NCI-H226 (cell line): Measurements from ENCODE around the gene PSMA2.

Experiments
- DNase-seq: peaks from one replicate; pipeline ENCODE4 v3.0.0-alpha.2; 2015

The PSMA2 gene

DNA sequence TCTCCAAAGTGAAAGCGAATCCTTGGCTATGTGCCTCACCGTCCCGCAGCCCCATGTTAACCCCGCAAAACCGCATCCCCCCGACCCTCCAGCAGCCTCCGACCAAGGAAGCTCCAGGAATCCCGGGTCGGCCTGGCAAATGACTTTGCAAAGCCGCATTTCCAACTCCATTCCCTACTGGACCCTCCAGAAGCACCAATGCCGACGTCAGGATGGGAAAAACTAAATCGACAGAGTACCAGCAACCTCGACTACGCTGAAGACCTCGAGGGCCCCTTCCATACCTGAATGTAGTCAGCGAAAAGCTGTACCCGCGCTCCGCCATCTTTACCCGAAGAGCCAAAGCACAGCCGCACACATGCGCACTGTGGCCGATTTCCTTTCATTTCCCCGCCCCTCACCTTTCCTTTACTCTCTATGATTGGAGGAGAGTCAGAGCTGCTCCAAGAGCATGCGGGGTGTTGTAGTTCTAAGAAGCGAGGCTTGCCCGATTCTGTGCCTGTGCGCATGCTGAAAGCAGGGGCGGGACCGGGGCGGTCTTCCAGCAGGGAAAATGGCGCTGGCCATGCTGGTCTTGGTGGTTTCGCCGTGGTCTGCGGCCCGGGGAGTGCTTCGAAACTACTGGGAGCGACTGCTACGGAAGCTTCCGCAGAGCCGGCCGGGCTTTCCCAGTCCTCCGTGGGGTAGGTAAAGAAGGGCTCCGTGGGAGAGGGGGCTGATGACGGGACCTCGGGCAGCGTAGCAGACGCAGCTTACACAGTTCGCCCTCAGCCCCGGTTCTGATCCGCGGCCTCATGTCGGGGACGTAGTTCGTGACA, at the start of gene PSMA2, which contains the start of gene MRPL32:
Gene PSMA2 (minus strand): TSS at position 341 of the 818 bp plus-strand sequence. CDS start 16 bp downstream, at position 325.
Gene MRPL32 (plus strand): TSS at position 543 of the 818 bp plus-strand sequence. CDS start 11 bp downstream, at position 554.
- peak; percentile 98 for DNase-seq

DNA sequence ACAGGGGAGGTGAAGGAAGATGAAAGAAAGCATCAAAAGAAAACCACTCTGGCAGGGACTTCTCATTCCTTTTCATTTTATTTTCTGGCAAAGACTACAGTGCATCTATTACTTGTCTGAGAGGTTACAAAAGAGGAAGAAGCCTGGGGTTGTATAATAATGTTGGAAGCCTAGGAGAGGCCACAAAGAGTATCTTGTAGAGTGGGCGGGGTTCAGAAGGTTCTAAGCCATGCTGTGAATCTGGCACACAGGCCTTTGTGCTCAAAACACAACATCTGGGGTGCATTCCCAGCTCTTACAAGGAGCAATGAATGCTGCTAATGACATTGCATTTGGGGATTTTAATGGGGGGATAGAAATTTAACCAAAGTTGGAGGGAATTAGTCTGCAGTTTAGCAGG, 49.6 kb upstream of the PSMA2 start:
- no peak for DNase-seq

DNA sequence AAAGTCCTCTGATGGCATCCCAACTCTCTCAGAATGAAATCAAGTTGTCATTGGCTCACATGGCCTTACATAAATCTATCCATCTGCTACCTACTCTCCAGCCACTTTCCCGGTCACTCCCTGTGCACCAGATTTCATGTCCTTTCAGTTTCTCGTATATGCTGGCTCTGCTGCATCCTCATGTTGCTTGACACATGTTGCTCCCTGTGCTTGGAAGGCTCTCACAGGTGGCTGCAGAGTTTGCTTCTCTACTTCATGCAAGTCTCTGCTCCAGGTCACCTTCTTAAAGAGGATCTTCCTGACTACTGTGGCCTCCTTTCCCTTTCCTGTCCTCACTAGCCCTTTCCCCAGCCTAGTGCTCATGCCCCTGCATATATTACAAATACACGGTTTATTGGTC, 48.5 kb upstream of the PSMA2 start:
- DNase-seq = no peak

DNA sequence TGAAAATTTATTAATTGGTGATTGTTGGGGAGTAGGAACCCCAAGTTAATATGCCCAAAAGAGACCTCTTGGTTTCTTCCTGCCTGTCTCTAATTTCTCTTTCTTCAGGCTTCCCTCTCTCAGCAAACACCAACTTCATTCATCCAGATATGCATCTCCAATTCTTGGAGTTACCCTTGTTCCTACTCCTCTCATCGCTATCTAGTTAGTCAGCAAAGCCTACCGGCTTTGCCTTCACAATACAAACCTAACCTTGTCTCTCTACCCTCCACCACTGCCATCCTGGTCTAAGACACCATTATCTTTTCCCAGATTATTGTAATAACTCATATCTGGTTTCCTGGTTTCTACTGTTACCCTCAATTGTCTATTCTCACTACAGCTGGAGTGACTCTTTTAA, 48.1 kb upstream of the PSMA2 start:
- DNase-seq = no peak

DNA sequence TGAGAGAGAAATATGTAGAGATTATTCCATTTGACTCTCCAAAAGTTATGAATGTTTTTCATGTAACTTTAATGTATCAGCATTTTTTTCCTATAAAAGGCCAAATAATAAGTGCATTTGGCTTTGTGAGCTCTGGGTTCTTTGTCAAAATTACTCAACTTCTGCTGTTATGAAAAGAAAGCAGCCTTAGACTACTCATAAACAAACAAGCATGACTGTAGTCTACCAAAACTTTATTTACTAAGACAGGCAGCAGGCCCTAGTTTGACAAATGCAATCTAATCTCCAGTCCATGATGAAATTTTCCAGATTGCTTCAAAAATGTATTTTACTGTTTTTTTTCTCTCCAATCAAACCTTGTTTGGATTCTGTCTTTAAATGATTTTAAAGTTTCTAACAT, 46.5 kb upstream of the PSMA2 start:
- DNase-seq = no peak

DNA sequence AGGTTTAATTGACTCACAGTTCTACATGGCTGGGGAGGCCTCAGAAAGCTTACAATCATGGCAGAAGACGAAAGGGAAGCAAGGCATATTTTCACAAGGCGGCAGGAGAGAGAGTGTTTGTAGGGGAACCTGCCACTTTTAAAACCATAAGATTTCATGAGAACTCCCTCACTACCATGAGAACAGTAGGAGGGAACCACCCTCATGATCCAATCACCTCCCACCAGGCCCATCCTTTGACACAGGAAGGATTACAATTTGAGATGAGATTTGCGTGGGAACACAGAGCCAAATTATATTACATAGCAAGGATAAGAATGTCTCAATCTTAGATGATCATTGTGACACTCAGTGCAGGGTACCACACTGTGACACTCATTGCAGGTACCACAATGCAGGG, 44.4 kb upstream of the PSMA2 start:
- no peak for DNase-seq

DNA sequence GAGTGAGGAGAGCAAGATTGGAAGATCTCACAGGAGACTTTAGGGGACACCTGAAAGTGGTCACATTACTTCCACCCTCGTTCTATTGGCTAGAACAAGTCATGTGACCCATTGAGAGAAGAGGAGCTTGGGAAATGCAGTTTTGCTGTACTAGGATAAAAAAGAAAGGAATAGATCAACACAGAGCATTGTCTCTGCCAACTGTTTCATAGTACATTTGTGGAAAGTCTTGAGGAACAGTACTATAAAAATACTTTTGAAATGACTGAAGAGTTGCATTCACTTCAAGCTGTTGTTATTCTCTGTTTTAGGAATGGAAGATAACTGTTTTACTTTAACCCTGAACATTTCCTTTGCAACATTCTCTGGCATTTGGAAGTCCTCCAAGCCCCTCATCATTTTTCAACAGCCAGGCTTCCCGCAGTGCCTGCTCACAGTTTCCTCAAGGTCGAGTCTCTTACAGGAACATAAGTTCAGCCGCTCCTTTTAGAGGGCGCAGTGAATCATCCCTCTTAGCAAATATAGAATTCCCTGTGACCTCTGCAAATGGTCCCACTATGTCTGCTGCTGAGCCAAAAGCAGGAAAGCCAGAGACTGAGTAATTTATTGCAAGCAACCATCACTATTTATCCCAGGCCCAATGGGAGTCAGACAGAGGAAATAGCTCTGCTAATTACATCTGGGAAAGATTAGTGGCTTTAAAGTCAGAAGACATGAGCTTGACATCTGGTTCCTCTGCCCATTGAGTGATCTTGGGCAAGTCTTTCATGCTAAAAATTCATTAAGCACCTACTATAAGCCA, 40.9 kb upstream of the PSMA2 start:
- DNase-seq = peak; percentile 84

DNA sequence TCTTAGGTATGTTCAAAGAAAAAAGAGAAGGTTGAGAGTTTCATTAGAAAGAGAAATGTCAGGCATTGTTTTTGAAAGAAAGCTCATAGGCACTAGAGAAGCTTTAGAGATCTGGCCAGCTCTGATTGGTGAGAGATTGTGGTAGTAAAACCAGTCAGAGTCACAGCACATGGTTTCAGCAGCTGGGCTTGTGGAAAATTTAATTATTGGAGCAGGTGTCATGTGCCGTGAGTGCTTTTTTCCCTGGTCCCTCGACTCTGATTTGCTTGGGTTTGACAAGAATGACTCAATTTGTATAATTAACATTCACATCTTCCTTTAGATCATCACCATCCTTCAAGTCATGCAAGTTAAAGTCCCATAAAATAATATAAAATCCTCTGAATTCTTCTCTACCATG, 35.4 kb upstream of the PSMA2 start:
- DNase-seq = no peak

DNA sequence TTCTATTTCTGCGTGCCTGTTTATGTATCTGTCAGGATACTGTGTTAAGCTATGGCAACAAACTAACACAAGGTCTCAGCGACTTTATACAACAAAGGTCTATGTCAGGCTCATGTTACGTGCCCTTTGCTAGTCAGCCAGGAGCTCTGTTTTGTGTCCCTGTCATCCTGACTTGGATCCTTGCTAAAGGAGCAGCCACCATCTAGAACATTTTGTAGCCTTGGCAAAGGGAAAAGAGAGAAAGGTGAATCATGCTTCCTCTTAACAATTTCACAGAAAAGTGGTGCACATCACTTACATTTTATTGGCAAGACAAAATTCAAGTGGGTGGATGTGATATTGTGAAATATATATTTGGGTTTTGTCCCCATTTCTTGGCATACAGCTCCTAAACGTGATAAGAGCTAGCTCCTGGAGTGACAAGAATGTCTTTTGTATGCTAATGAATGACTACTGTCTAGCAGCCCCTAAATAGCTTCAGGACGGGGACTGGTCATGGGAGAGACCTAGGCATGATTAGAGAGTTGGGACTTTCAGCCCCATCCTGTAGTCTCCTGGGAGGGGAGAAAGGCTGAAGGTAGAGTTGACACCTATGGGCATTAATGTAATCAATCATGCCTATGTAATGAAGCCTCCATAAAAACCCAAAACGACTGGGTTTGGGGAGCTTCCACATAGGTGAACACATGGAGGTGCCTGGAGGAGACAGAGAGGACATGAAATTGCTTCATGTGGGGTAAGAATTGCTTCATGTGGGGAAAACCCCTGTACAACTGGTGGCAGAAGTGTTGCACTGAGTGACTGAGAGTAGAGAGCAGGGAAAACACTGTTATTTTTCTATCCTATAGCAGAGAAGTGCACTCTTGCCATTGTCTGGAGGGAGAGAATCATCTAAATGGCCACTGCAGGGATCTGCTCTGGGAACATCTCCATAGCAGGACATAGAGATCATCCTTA, 33.2 kb upstream of the PSMA2 start:
- DNase-seq = no peak

DNA sequence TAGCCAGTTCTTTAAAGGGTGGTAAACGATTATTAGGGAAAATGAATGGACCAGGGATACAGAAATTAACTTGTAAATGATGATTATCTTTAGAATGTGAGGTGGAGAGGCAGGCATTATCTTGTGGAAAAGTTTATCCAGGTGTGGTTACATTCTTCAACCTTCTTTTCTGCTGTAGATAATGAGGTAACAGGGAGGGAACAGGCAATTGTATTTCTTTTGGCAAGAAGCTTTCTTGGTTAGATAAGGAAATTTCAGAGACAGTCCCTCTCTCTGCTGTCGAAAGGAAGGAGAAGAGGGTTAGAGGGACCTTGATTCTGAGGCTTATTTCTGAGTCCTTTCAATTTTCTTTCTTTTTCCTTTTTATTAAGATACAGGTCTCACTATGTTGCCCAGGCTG, 32.3 kb upstream of the PSMA2 start:
- DNase-seq = no peak

DNA sequence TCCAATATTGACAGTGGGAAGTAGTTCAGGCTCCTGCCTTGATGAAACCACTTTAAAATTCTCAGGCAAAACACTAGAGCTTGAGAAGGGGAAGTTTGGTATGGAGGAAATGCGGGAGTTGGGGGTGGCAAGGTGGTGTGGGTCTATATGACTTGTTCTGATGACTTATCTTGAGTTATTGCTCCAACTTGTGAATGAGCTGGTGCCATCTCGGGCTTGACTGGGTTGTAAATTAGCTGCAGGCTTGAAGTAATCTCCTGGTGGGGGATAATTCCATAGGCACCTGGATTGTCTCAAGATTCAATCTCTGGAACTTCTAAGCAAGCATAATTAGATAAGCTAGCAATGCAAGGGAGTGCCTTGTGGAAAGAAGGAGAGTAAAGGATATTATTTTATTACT, 29.2 kb upstream of the PSMA2 start:
- no peak for DNase-seq

DNA sequence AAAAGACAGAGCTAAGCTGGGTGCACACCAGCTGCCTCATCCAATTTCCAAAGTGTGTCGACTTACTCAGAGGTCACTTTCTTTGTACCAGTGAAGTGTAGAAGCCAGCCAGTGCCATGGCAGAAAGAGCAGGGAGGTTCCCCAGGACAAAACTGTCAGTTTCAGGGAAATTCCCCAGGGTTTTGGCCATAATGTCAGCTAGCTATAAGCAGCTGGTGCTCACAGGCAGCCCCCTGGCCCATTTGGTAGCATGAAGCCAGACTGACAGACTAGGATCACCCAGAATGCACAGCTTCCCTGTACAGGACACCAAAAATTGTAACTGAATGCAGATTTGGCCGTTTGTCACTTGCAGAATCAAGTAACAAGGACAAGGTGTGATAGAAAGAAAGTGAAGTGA, 28.8 kb upstream of the PSMA2 start:
- DNase-seq = no peak

DNA sequence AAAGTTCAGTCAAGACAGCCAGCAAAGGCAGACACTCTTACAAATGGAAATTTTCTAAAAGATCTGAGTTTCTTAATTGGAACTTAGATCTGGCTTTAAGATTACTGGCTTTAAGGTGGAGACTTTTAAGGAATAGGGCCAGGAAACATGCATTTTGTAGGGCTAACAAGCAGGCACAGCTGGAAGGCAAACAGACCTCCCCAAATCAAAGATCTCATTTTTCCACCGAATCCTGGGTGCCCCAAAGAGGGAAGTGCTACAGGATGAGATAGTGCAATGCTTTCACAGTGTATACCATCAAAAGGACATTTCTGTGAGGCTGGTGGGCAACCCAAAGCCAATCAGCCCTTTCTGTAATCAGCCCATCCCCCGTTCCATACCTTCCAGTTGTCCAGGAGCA, 27.6 kb upstream of the PSMA2 start:
- no peak for DNase-seq

DNA sequence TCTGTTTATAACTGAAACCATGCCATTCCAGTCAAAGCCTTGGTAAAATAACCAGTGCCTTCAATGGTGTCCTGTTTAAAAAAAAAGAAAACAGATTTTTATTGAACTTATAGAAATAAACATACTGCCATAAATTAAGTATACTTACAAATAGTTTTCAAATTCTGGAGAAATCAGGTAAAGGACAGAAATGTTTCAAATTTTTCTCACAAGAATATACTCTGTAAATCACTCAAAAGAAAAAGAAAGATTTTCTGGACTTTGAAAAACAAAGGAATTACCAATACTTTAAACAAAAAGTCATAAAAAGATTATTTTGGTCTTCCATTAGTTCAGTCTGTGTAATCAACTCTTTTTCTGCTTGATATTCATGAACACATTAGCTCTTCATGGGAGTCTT, 24.1 kb upstream of the PSMA2 start:
- no peak for DNase-seq

DNA sequence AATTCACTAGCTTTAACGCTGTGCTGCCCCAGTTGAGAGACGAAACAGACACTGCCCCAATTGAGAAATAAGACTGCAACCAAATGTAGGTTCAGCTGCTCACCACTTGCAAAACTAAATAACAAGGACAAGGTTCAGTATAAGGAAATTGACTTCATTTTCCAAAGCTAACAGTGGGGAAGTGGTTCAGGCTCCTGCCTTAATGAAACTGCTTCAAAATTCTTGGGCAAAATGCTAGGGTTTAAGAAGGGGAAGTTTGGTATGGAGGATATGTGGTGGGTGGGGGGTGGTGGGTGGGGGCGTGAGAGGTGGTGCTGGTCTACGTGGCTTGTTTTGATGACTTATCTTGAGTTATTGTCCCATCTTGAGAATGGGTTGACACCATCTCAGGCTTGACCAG, 22.0 kb upstream of the PSMA2 start:
- DNase-seq = no peak

DNA sequence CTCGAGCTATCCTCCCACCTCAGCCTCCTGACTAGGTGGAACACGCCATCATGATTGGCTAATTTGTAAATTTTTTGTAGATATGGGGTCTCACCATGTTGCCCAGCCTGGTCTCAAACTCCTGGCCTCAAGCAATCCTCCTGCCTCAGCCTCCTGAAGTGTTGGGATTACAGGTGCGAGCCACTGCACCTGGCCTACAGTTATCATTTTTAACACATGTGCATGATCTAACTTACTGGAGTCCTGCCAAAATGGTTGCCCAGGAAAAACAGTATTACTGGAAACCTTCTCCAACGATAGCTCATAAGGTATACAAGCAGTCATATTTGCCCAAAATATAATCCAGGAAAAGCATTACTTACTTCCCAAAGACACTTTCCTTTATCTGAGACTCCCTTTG, 20.4 kb upstream of the PSMA2 start:
- no peak for DNase-seq

DNA sequence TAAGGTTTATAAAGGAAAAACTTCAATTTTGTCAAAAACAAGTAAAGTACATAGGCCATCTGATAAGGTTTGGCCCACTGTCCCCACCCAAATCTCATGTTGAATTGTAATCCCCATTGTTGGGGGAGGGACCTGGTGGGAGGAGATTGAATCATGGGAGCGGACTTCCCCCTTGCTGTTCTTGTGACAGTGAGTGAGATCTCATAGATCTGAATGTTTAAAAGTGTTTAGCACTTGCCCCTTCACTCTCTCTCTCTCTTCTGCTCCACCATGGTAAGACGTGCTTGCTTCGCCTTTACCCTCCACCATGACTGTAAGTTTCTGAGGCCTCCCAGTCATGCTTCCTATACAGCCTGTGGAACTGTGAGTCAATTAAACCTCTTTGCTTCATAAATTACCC, 18.4 kb upstream of the PSMA2 start:
- no peak for DNase-seq

DNA sequence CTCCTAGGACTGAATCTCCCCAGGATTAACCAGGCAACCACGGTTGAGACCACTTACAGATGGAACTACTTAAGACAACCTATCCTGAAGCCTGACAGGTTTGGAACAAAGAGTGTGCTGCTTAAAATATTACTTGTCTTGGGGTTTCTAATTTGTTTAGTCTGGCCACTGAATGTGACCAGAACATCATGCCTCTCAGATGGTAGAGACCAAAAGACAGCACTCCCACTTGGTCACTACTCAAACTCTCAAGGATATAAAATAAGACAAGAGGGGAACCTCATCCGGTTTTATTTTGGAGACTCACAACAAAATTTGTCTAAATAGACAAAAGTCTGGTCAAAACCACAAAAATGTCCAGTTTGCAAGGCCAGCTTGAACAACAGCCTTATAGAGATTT, 15.5 kb upstream of the PSMA2 start:
- DNase-seq = no peak

DNA sequence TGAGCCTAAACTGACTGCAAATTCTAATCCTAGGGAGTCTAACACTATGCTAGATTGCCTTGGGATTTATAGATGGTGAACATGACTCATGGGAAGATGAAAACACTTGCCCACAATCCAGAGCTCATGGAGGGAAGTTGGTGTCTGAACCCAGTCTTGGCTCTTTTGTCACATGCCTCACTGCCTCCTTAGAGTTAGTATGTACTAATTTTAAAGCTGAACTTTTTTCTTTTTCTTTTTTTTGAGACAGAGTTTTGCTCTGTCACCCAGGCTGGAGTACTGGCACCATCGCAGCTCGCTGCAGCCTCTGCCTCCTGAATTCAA, 14.6 kb upstream of the PSMA2 start:
- DNase-seq = no peak

DNA sequence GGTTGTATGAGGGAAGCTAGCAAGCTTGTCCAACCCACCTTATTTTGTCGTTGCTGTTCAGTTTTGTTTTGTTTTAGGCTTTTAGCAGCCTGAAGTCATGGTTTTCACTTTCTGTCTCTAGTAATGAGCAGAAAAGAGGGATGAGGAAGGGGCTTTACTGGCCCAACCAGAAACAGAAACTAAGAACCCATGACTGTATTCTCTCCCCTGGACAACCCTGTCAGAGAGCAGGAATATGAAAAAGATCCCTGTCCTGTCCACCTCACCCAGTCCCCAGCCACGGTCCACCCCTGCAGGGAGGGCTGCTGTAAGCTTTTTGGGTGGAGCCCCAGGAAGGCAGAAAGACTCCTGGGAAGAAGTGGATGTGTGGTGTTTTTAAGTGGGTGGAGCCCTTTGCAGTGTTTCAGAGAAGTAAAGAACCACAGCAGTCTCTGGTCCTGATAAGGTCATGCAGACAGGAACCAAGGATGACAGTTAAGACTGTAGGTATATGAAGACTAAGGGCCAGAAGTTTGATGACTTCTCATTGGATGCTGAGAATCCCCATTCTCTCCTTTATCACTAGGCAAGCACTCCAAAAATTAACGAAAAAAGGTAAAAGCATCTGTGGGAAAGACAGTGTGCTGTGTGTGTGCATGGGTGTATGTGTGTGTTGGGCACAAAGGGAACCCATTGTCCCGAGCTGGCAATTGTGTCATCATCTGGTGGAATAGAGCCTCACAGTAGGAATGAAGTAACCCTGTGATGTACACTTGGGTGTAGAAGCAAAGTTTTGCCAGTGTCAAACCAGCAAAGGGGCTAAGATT, 14.1 kb upstream of the PSMA2 start:
- no peak for DNase-seq

DNA sequence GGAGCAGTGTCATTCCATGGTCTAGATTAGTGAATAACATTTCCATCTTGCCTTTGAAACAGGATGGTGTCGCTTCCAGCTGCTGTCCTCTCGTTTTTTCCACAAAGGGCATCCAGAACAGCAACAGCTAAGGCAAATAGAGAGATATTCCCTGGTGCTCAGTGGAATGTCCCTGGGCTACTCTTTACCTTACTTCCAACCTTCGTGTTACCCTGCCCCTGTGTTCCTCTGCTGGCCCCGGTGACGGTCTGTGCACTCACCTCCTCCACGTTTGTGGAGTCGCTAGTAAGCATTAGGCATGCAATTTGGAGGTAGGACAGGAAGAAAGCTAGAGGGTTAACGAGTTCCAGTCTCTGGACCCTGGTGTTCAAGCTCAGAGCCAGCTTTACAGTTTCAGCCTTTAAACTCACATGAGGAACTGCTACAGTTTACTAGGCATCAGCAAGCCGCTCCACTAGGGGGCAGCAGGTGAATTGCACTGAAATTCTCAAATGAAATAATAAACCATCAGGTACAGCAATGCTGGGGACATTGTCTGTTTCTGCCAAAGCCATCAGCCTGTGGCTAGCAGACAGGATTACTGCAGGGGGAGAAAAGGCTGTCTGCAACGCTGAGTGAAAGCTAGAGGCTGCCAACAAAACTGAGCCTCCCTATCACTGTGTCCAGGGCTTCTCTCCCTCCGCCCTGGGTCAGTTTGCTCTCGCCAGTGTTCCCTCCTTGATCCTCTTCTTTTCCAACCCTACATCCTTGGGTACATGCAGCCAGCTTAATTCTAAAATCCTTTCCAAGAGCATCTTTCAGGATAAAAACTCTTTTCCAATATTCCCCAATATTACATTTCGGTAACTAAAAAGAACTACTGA, 9.2 kb upstream of the PSMA2 start:
- DNase-seq = peak; percentile 55
